ENCODE results near the gene SYNE3.

- TF ChIP-seq, protein P1, sequence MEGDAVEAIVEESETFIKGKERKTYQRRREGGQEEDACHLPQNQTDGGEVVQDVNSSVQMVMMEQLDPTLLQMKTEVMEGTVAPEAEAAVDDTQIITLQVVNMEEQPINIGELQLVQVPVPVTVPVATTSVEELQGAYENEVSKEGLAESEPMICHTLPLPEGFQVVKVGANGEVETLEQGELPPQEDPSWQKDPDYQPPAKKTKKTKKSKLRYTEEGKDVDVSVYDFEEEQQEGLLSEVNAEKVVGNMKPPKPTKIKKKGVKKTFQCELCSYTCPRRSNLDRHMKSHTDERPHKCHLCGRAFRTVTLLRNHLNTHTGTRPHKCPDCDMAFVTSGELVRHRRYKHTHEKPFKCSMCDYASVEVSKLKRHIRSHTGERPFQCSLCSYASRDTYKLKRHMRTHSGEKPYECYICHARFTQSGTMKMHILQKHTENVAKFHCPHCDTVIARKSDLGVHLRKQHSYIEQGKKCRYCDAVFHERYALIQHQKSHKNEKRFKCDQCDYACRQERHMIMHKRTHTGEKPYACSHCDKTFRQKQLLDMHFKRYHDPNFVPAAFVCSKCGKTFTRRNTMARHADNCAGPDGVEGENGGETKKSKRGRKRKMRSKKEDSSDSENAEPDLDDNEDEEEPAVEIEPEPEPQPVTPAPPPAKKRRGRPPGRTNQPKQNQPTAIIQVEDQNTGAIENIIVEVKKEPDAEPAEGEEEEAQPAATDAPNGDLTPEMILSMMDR (IDR thresholded peaks at IDR 0.05), result no peak
- no peak for TF ChIP-seq POLR2A (IDR thresholded peaks at IDR 0.05)
These were observed 40.8 kb upstream of the SYNE3 start for GRCh38 chr14:95557291-95557690.

Measured in breast epithelium (tissue), 3 donors.